Psoas muscle (tissue), 8 donors: ENCODE data around the gene SRL. TPM values are rescaled to one million over a fixed set of nuclear protein-coding genes. Genes with fewer than 3 reads are reported as not detected.

ENCODE experiments used
- ATAC-seq, 4 donors: fragments of 200-7000 bp; cut with Tn5 transposase; one replicate each; pipeline ENCODE4 v1.9.1; 2020; ENCODE audit warnings: moderate library complexity in 3 of 4, mild to moderate bottlenecking in 2 of 4
- DNase-seq, 2 donors: peaks; one replicate each; pipeline ENCODE4 v3.0.0-alpha.2; 2020
- H3K27ac ChIP-seq: fragments of 200-600 bp; one replicate; pipeline ENCODE4 v1.8.0; 2022
- H3K27me3 ChIP-seq, 3 donors: fragments of 200-600 bp in 1 of 3; one replicate each; pipeline versions ENCODE4 v1.6.1 to v1.8.0; 2013 to 2022; ENCODE audit warnings: low read length in 2 of 3, mild to moderate bottlenecking in 2 of 3, moderate library complexity in 1 of 3; ENCODE audit not compliant: insufficient read depth in 3 of 3
- H3K36me3 ChIP-seq, 2 donors: fragments of 200-600 bp in 1 of 2; one replicate each; pipeline versions ENCODE4 v1.6.1 to v1.8.0; 2013 to 2022; ENCODE audit warnings: low read depth in 1 of 2, mild to moderate bottlenecking in 1 of 2, moderate library complexity in 1 of 2; ENCODE audit not compliant: insufficient read depth in 1 of 2
- H3K4me1 ChIP-seq: fragments of 200-600 bp; one replicate; pipeline ENCODE4 v1.8.0; 2022
- H3K4me3 ChIP-seq: fragments of 200-600 bp; one replicate; pipeline ENCODE4 v1.8.0; 2022; ENCODE audit warnings: mild to moderate bottlenecking
- H3K9me3 ChIP-seq: fragments of 200-600 bp; one replicate; pipeline ENCODE4 v1.8.0; 2022
- CTCF ChIP-seq: fragments of 200-600 bp; IDR thresholded peaks from one replicate; pipeline ENCODE4 v1.8.0; 2022; ENCODE audit warnings: antibody characterized with exemption
- WGBS, 3 donors: extraction: QIAGEN DNeasy Blood & Tissue Kit; methylation state at CpG; one replicate each; pipeline versions ENCODE4 v1.1.6 to v1.1.7; 2013; 5-methylcytosine and 5-hydroxymethylcytosine counted together
- intact Hi-C, 2 donors: fragments of 100-400 bp; cut with DNase I; formaldehyde crosslinking; loops; one replicate each; pipeline versions ENCODE4 v1.11.0 to v1.14.2; 2022
- polyA plus RNA-seq, 3 donors: library from polyadenylated mRNA; stranded (reverse); fragments of 200-250 nt; gene quantifications; one replicate each; pipeline ENCODE4 v1.2.3, GENCODE V29; 2013
- total RNA-seq, 4 donors: library from RNA; stranded (reverse); fragmentation: NEBNext Ultra II Directional in 2 of 4; extraction: Animal tissue kit (Norgen Biotek cat#: 25700) in 2 of 4; gene quantifications; one replicate each; pipeline versions ENCODE4 v1.2.1 to v1.2.4, GENCODE V29; 2021 to 2023
- donor health status: healthy with polysubstance abuse.
- donor health status: DM: no; HTN: no; CAD: no; lungs with moderate emphysema.
- donor health status: Bipolar disorder and iron deficiency.
- donor health status: healthy.
- donor health status: DM: yes; HTN: yes; CAD: no.
- donor health status: DM: no; HTN: no; CAD: no.
- donor health status: DM: no; HTN: no; CAD: no.
- donor health status: DM: yes; HTN: yes; CAD: no.

The SRL gene
- total and polyA plus RNA-seq, 7 donors = 196 to 552 (median 305) TPM

GRCh38 chr16:4193920-4194319, 48.0 kb downstream of the SRL start:
- Histone ChIP-seq H3K4me3 (no peak overlapping the region), H3K36me3 (peaks cover 3 to 87% of the 10 kb centered on the region in 2 donors), H3K4me1 (peaks cover 10% of the 10 kb centered on the region), H3K9me3 (no peaks in the 10 kb centered on the region), H3K27me3 (no peaks in the 10 kb centered on the region), H3K27ac (peak overlapping the region; percentile 46)
- peak; percentile 46 to 65 (median 56) for ATAC-seq
- intact Hi-C loops = no loop called here
- 28 to 37% (median 33%) methylated on average over 1 of the region's 1 CpG for WGBS, 3 donors
- no peak for DNase-seq
- TF ChIP-seq CTCF = no peak

GRCh38 chr16:4192206-4192605, 49.7 kb downstream of the SRL start:
- TF ChIP-seq CTCF = no peak
- Histone ChIP-seq H3K4me3 (no peak overlapping the region), H3K4me1 (peaks cover 10% of the 10 kb centered on the region), H3K9me3 (no peaks in the 10 kb centered on the region), H3K27me3 (no peaks in the 10 kb centered on the region), H3K36me3 (peaks cover 3 to 81% of the 10 kb centered on the region in 2 donors), H3K27ac (peak overlapping the region; percentile 41)
- intact Hi-C loops = no loop called here
- no peak for DNase-seq
- ATAC-seq = no peak
- WGBS, 3 donors = 91 to 95% (median 93%) methylated on average over 14 of the region's 14 CpGs

GRCh38 chr16:4190712-4191333, 51.1 kb downstream of the SRL start:
- peak in 1 of 4 donors; percentile 3 for ATAC-seq
- Histone ChIP-seq H3K4me3 (no peak overlapping the region), H3K4me1 (peaks cover 10% of the 10 kb centered on the region), H3K36me3 (peaks cover 3 to 75% of the 10 kb centered on the region in 2 donors), H3K9me3 (no peaks in the 10 kb centered on the region), H3K27ac (peak overlapping the region; percentile 41), H3K27me3 (no peaks in the 10 kb centered on the region)
- 53 to 68% (median 56%) methylated on average over 13 of the region's 13 CpGs for WGBS, 3 donors
- peak in 1 of 2 donors; percentile 33 for DNase-seq
- no peak for TF ChIP-seq CTCF
- intact Hi-C loops = no loop called here

- WGBS, 3 donors = 26 to 60% (median 46%) methylated on average over 9 of the region's 9 CpGs
- H3K27ac ChIP-seq = no peak overlapping the region
- intact Hi-C loops = no loop called here
- H3K4me1 ChIP-seq = peaks cover 10% of the 10 kb centered on the region
- peaks cover 3 to 68% of the 10 kb centered on the region in 2 donors for H3K36me3 ChIP-seq
- DNase-seq = peak in 1 of 2 donors; percentile 37
- H3K4me3 ChIP-seq = no peak overlapping the region
- H3K27me3 ChIP-seq = no peaks in the 10 kb centered on the region
- H3K9me3 ChIP-seq = no peaks in the 10 kb centered on the region
- TF ChIP-seq CTCF = no peak
- ATAC-seq = peak in 2 of 4 donors; percentile 14 to 16
Measured at GRCh38 chr16:4190086-4190485, 51.8 kb downstream of the SRL start.
